GM12878 (cell line): ENCODE data around the gene RNU11. TPM values are rescaled to one million over a fixed set of nuclear protein-coding genes. Genes with fewer than 3 reads are reported as not detected.

Experiments used
- EP300 ChIP-seq, 2 experiments: fragments of 150-350 bp in 1 of 2; IDR thresholded peaks; 2 replicates each; pipeline ENCODE4 v1.6.1; 2011 to 2012; ENCODE audit warnings: low read depth in 2 of 2, low read length in 2 of 2, borderline replicate concordance in 1 of 2, improper control_type of control experiment in 1 of 2, inconsistent platforms in 1 of 2; ENCODE audit not compliant: control insufficient read depth in 1 of 2
- KLF5 ChIP-seq: fragments of 450-650 bp; IDR thresholded peaks from 2 replicates; pipeline ENCODE4 v1.6.1; 2014; ENCODE audit warnings: mild to moderate bottlenecking; ENCODE audit not compliant: partially characterized antibody
- NBN ChIP-seq: fragments of 450-650 bp; IDR thresholded peaks from 2 replicates; pipeline ENCODE4 v1.6.1; 2016
- NFIC ChIP-seq: IDR thresholded peaks from 2 replicates; pipeline ENCODE4 v1.6.1; 2012; ENCODE audit warnings: low read depth, mild to moderate bottlenecking, inconsistent platforms, low read length, moderate library complexity
- RB1 ChIP-seq: fragments of 450-650 bp; formaldehyde crosslinking; IDR thresholded peaks from 2 replicates; pipeline ENCODE4 v1.6.1; 2017; ENCODE audit warnings: mild to moderate bottlenecking, borderline replicate concordance
- USF2 ChIP-seq: IDR thresholded peaks from 2 replicates; pipeline ENCODE4 v1.6.1; 2011; ENCODE audit warnings: low read depth, low read length, improper control_type of control experiment, borderline replicate concordance
- ZNF24 ChIP-seq: fragments of 450-650 bp; IDR thresholded peaks from 2 replicates; pipeline ENCODE4 v1.6.1; 2017; ENCODE audit warnings: antibody characterized with exemption, mild to moderate bottlenecking
- ZNF274 ChIP-seq: IDR thresholded peaks from one replicate; pipeline ENCODE4 v1.8.0; 2011; ENCODE audit not compliant: insufficient read length, insufficient read depth
- polyA plus RNA-seq, 11 experiments: library from polyadenylated mRNA; depleted of rRNA in 4 of 11; unstranded in 6 of 11; stranded (reverse) in 5 of 11; fragments of >200 nt; fragmentation: Nextera tagmentation in 4 of 11; fragmentation: Illumina TruSeq in 1 of 11; extraction: Ambion mirVana in 4 of 11; extraction: Trizol in 1 of 11; gene quantifications; 1 replicate in 1 of 11; 2 replicates in 10 of 11; pipeline versions ENCODE4 v1.2.1 to v1.2.3, GENCODE V29; 2011 to 2016; ENCODE audit warnings: inconsistent platforms in 2 of 11, missing spikeins in 2 of 11, low read depth in 1 of 11
- total RNA-seq, 4 experiments: library from RNA; depleted of rRNA in 3 of 4; stranded (reverse); fragments of >200 nt in 3 of 4; fragmentation: Illumina TruSeq in 1 of 4; extraction: Trizol in 1 of 4; gene quantifications; 2 replicates each; pipeline versions ENCODE4 v1.2.1 to v1.2.3, GENCODE V29; 2013 to 2021
- TF ChIP-seq, protein P1 (sequence below): fragments of 450-650 bp; IDR thresholded peaks from 2 replicates; pipeline ENCODE4 v1.6.1; 2016; ENCODE audit warnings: mild to moderate bottlenecking, moderate library complexity, borderline replicate concordance
- TF ChIP-seq, protein P2 (sequence below): IDR thresholded peaks from 2 replicates; pipeline ENCODE4 v1.6.1; 2012; ENCODE audit warnings: low read depth, low read length, improper control_type of control experiment
- TF ChIP-seq, protein P3 (sequence below), 3 experiments: IDR thresholded peaks in 2 of 3; conservative IDR thresholded peaks in 1 of 3; 2 replicates each; pipeline ENCODE4 v1.5.1; 2011; ENCODE audit warnings: low read depth in 3 of 3, low read length in 3 of 3, mild to moderate bottlenecking in 3 of 3, control low read depth in 2 of 3, moderate library complexity in 2 of 3, inconsistent platforms in 1 of 3, mixed read lengths in 1 of 3; ENCODE audit not compliant: control insufficient read depth in 2 of 3, insufficient read depth in 1 of 3; ENCODE audit errors: extremely low read depth in 1 of 3
- TF ChIP-seq, protein P4 (sequence below): fragments of 450-650 bp; IDR thresholded peaks from 2 replicates; pipeline ENCODE4 v1.6.1; 2017; ENCODE audit warnings: mild to moderate bottlenecking, low read depth, inconsistent platforms; ENCODE audit not compliant: poor library complexity, severe bottlenecking
- TF ChIP-seq, protein P5 (sequence below): fragments of 450-650 bp; formaldehyde crosslinking; IDR thresholded peaks from 2 replicates; pipeline ENCODE4 v1.5.0; 2022; ENCODE audit warnings: mild to moderate bottlenecking, missing genetic modification characterization

The RNU11 gene
- total and polyA plus RNA-seq, 10 of the 15 experiments (the other 5 are each of a cell fraction or from before 2014, with no cell fraction given) = under 0.01 TPM; not detected in 9

DNA sequence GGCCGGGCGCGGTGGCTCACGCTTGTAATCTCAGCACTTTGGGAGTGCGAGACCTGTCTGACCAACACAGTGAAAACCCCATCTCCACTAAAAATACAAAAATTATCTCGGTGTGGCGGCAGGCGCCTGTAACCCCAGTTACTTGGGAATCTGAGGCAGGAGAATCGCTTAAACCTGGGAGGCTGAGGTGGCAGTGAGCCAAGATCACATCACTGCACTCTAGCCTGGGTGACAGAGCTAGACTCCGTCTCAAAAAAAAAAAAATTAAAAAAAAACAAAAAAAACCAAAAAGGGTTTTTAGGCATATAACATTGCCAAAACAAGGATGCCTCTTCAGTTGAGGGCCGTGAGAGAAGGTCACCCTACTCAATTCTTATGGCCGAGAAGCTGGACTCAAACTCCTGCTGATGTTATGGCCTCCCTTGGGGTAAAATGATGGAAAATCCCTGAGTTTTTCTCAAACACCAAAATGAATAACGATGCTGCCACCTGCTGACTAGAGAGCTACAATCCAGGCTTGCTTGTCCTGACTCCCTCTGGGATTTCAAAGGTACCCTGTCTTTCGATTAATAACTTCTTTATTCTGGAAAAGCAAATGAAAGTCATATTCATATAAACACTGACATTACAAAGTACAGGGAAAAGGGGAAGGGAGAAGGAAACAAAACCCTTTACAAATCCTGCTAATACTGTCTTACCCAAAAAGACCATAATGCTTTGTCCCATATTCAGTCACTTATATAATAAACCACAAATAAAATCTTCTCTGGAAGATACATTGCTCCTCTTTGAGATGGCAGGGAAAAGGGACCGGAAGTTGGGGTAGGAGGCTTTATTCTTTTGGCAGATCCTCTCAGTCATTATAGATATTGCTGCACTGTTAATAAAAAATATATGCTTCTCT is 45.6 kb upstream of the RNU11 start (continued):
- TF ChIP-seq, protein P1, sequence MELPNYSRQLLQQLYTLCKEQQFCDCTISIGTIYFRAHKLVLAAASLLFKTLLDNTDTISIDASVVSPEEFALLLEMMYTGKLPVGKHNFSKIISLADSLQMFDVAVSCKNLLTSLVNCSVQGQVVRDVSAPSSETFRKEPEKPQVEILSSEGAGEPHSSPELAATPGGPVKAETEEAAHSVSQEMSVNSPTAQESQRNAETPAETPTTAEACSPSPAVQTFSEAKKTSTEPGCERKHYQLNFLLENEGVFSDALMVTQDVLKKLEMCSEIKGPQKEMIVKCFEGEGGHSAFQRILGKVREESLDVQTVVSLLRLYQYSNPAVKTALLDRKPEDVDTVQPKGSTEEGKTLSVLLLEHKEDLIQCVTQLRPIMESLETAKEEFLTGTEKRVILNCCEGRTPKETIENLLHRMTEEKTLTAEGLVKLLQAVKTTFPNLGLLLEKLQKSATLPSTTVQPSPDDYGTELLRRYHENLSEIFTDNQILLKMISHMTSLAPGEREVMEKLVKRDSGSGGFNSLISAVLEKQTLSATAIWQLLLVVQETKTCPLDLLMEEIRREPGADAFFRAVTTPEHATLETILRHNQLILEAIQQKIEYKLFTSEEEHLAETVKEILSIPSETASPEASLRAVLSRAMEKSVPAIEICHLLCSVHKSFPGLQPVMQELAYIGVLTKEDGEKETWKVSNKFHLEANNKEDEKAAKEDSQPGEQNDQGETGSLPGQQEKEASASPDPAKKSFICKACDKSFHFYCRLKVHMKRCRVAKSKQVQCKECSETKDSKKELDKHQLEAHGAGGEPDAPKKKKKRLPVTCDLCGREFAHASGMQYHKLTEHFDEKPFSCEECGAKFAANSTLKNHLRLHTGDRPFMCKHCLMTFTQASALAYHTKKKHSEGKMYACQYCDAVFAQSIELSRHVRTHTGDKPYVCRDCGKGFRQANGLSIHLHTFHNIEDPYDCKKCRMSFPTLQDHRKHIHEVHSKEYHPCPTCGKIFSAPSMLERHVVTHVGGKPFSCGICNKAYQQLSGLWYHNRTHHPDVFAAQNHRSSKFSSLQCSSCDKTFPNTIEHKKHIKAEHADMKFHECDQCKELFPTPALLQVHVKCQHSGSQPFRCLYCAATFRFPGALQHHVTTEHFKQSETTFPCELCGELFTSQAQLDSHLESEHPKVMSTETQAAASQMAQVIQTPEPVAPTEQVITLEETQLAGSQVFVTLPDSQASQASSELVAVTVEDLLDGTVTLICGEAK = no peak
- TF ChIP-seq, protein P2, sequence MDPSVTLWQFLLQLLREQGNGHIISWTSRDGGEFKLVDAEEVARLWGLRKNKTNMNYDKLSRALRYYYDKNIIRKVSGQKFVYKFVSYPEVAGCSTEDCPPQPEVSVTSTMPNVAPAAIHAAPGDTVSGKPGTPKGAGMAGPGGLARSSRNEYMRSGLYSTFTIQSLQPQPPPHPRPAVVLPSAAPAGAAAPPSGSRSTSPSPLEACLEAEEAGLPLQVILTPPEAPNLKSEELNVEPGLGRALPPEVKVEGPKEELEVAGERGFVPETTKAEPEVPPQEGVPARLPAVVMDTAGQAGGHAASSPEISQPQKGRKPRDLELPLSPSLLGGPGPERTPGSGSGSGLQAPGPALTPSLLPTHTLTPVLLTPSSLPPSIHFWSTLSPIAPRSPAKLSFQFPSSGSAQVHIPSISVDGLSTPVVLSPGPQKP = no peak
- TF ChIP-seq NFIC = no peak
- no peak for TF ChIP-seq EP300 (IDR thresholded peaks at IDR 0.05; ENCODE audit: borderline replicate concordance in 1 of 2, control insufficient read depth in 1 of 2, low read depth in 2 of 2, low read length in 2 of 2)
- TF ChIP-seq NBN = peak; percentile 59
- TF ChIP-seq, protein P3, sequence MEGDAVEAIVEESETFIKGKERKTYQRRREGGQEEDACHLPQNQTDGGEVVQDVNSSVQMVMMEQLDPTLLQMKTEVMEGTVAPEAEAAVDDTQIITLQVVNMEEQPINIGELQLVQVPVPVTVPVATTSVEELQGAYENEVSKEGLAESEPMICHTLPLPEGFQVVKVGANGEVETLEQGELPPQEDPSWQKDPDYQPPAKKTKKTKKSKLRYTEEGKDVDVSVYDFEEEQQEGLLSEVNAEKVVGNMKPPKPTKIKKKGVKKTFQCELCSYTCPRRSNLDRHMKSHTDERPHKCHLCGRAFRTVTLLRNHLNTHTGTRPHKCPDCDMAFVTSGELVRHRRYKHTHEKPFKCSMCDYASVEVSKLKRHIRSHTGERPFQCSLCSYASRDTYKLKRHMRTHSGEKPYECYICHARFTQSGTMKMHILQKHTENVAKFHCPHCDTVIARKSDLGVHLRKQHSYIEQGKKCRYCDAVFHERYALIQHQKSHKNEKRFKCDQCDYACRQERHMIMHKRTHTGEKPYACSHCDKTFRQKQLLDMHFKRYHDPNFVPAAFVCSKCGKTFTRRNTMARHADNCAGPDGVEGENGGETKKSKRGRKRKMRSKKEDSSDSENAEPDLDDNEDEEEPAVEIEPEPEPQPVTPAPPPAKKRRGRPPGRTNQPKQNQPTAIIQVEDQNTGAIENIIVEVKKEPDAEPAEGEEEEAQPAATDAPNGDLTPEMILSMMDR (IDR thresholded peaks at IDR 0.05 in 2 of 3, conservative IDR thresholded peaks at IDR 0.05 in 1 of 3; ENCODE audit: control insufficient read depth in 2 of 3, extremely low read depth in 1 of 3, insufficient read depth in 1 of 3, low read depth in 3 of 3, low read length in 3 of 3) = peak; percentile 56 to 85 (median 59); a peak in 5 of 6 replicates
- TF ChIP-seq KLF5 = no peak
- TF ChIP-seq ZNF24 = no peak
- no peak for TF ChIP-seq USF2
- TF ChIP-seq RB1 = peak; percentile 36; the same call in 1 of the 2 replicates
- TF ChIP-seq, protein P4, sequence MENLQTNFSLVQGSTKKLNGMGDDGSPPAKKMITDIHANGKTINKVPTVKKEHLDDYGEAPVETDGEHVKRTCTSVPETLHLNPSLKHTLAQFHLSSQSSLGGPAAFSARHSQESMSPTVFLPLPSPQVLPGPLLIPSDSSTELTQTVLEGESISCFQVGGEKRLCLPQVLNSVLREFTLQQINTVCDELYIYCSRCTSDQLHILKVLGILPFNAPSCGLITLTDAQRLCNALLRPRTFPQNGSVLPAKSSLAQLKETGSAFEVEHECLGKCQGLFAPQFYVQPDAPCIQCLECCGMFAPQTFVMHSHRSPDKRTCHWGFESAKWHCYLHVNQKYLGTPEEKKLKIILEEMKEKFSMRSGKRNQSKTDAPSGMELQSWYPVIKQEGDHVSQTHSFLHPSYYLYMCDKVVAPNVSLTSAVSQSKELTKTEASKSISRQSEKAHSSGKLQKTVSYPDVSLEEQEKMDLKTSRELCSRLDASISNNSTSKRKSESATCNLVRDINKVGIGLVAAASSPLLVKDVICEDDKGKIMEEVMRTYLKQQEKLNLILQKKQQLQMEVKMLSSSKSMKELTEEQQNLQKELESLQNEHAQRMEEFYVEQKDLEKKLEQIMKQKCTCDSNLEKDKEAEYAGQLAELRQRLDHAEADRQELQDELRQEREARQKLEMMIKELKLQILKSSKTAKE = peak; percentile 45
- no peak for TF ChIP-seq ZNF274
- TF ChIP-seq, protein P5, sequence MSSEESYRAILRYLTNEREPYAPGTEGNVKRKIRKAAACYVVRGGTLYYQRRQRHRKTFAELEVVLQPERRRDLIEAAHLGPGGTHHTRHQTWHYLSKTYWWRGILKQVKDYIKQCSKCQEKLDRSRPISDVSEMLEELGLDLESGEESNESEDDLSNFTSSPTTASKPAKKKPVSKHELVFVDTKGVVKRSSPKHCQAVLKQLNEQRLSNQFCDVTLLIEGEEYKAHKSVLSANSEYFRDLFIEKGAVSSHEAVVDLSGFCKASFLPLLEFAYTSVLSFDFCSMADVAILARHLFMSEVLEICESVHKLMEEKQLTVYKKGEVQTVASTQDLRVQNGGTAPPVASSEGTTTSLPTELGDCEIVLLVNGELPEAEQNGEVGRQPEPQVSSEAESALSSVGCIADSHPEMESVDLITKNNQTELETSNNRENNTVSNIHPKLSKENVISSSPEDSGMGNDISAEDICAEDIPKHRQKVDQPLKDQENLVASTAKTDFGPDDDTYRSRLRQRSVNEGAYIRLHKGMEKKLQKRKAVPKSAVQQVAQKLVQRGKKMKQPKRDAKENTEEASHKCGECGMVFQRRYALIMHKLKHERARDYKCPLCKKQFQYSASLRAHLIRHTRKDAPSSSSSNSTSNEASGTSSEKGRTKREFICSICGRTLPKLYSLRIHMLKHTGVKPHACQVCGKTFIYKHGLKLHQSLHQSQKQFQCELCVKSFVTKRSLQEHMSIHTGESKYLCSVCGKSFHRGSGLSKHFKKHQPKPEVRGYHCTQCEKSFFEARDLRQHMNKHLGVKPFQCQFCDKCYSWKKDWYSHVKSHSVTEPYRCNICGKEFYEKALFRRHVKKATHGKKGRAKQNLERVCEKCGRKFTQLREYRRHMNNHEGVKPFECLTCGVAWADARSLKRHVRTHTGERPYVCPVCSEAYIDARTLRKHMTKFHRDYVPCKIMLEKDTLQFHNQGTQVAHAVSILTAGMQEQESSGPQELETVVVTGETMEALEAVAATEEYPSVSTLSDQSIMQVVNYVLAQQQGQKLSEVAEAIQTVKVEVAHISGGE (CRISPR knock-in tag) = no peak
